ENCODE measurements around the gene SMIM36.

SMIM36 gene

DNA sequence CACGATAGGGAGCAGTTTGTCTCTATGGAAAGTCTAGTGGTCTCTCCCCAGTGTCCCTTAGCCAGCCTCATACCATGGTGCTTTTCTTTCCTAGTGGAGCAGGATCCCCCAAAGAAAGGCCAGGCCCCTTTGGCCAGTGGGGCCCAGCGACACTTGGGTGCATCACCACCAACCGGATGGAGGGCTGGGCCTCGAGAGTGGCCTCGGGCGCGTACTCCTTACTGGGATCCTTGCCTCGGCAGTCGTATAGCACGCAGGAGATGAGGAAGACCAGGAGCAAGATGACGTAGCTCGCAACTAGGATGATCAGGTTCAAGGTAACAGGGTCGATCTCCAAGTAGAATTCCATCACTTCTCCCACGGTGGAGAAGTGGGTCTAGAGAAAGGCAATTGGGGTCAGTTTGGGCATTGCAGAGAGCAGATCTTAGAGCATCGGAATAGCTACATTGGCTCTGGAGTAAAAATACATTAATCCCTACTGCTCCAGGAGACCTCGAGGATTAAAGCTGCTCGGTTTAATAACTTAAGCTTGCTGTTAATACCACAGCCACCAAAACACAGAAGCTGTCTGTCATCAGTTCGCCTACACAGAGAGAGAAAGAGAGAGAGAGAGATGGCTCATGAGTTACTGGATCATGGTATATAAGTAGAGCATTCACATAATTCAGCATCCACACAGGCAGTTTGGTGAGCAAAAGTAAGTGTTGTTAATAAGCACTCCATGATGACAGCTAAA lies at the start of gene SMIM36:
Gene SMIM36 (minus strand): TSS at position 467 of the 736 bp plus-strand sequence.
- in situ Hi-C loops (cut with MboI; ENCODE audit: low sequenced_read_pairs, unreplicated experiment): loop anchor here (10.0 kb wide), 2 partner anchors 156 to 516 kb away; no protein-coding TSS in a partner anchor
- no peak for DNase-seq (ENCODE audit: low spot score)
- TF ChIP-seq, protein P1, sequence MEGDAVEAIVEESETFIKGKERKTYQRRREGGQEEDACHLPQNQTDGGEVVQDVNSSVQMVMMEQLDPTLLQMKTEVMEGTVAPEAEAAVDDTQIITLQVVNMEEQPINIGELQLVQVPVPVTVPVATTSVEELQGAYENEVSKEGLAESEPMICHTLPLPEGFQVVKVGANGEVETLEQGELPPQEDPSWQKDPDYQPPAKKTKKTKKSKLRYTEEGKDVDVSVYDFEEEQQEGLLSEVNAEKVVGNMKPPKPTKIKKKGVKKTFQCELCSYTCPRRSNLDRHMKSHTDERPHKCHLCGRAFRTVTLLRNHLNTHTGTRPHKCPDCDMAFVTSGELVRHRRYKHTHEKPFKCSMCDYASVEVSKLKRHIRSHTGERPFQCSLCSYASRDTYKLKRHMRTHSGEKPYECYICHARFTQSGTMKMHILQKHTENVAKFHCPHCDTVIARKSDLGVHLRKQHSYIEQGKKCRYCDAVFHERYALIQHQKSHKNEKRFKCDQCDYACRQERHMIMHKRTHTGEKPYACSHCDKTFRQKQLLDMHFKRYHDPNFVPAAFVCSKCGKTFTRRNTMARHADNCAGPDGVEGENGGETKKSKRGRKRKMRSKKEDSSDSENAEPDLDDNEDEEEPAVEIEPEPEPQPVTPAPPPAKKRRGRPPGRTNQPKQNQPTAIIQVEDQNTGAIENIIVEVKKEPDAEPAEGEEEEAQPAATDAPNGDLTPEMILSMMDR (IDR thresholded peaks at IDR 0.05; ENCODE audit: borderline replicate concordance, control extremely low read depth, extremely low read depth, insufficient read depth, missing control alignments): no peak

- TF ChIP-seq, protein P1 (IDR thresholded peaks at IDR 0.05; ENCODE audit: borderline replicate concordance, control extremely low read depth, extremely low read depth, insufficient read depth, missing control alignments): no peak
- DNase-seq (ENCODE audit: low spot score): no peak
- in situ Hi-C loops (cut with MboI; ENCODE audit: low sequenced_read_pairs, unreplicated experiment): no loop called here
Measured at GRCh38 chr17:55555772-55556171, 44.5 kb upstream of the SMIM36 start.

- in situ Hi-C loops (cut with MboI; ENCODE audit: low sequenced_read_pairs, unreplicated experiment): no loop called here
- TF ChIP-seq, protein P1 (IDR thresholded peaks at IDR 0.05; ENCODE audit: borderline replicate concordance, control extremely low read depth, extremely low read depth, insufficient read depth, missing control alignments): peak; percentile 16
- peak; percentile 30 for DNase-seq (ENCODE audit: low spot score)
Measured at GRCh38 chr17:55549140-55549539, 37.9 kb upstream of the SMIM36 start.

- in situ Hi-C loops (cut with MboI; ENCODE audit: low sequenced_read_pairs, unreplicated experiment): no loop called here
- TF ChIP-seq, protein P1 (IDR thresholded peaks at IDR 0.05; ENCODE audit: borderline replicate concordance, control extremely low read depth, extremely low read depth, insufficient read depth, missing control alignments): no peak
- DNase-seq (ENCODE audit: low spot score): no peak
Measured at GRCh38 chr17:55546991-55547664, 35.9 kb upstream of the SMIM36 start.

GRCh38 chr17:55546481-55546880 lies 35.2 kb upstream of the SMIM36 start:
- TF ChIP-seq, protein P1 (IDR thresholded peaks at IDR 0.05; ENCODE audit: borderline replicate concordance, control extremely low read depth, extremely low read depth, insufficient read depth, missing control alignments): no peak
- in situ Hi-C loops (cut with MboI; ENCODE audit: low sequenced_read_pairs, unreplicated experiment): no loop called here
- DNase-seq (ENCODE audit: low spot score): no peak

DNA sequence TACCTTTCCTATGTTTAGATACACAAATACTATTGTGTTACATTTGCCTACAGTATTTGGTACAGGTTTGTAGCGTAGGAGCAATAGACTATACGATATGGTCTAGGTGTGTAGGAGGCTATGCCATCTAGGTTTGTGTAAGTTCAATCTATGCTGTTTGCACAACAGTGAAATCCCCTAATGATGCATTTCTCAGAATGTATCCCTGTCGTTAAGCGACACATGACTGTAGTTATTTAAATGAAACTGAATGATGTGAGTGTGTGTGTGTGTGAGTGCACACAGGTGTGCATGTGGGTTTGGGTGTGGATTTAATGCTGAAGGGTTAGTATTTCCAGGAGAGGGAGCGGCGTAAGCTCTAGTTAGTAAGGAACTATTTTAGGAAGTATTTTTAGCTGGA lies 34.6 kb upstream of the SMIM36 start:
- DNase-seq (ENCODE audit: low spot score): no peak
- TF ChIP-seq, protein P1 (IDR thresholded peaks at IDR 0.05; ENCODE audit: borderline replicate concordance, control extremely low read depth, extremely low read depth, insufficient read depth, missing control alignments): no peak
- in situ Hi-C loops (cut with MboI; ENCODE audit: low sequenced_read_pairs, unreplicated experiment): no loop called here
